GM12873 (cell line): ENCODE data around the gene GP1BB.

Source experiments
- TF ChIP-seq, protein P1 (sequence below): IDR thresholded peaks from 2 replicates; pipeline ENCODE4 v1.5.1; 2012; ENCODE audit warnings: low read depth, mild to moderate bottlenecking, moderate library complexity, low read length, control low read depth; ENCODE audit not compliant: insufficient read depth; ENCODE audit errors: missing control alignments

The GP1BB gene

DNA sequence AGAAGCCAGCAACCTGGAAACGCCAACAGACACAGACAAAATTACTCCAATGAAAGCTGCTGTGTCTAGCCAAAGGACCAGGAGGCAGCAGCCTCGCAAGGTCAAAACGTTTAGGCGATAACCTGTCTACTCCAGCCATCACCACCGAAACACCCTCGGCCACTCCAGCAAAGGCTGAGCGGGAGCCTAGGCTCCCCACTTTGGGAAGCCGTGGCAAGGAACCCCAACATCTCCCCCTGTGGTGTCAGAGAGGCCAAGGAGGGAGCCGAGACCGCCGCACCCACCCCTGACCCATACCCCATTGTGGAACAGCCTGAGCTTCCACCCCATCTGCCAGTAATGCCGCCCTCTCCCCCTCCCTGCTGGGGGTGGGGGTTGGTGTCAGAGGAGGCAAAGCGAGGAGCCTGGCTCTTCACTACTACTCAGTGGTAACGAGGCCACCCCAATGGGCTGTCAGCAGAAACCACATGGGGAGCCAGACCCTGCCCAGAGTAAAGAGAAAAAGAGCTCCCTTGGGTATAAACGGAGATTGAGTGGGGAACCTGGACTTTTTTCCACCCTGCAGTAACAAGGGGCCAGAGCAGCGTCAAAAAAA, 43.0 kb upstream of the GP1BB start:
- TF ChIP-seq, protein P1, sequence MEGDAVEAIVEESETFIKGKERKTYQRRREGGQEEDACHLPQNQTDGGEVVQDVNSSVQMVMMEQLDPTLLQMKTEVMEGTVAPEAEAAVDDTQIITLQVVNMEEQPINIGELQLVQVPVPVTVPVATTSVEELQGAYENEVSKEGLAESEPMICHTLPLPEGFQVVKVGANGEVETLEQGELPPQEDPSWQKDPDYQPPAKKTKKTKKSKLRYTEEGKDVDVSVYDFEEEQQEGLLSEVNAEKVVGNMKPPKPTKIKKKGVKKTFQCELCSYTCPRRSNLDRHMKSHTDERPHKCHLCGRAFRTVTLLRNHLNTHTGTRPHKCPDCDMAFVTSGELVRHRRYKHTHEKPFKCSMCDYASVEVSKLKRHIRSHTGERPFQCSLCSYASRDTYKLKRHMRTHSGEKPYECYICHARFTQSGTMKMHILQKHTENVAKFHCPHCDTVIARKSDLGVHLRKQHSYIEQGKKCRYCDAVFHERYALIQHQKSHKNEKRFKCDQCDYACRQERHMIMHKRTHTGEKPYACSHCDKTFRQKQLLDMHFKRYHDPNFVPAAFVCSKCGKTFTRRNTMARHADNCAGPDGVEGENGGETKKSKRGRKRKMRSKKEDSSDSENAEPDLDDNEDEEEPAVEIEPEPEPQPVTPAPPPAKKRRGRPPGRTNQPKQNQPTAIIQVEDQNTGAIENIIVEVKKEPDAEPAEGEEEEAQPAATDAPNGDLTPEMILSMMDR: no peak

DNA sequence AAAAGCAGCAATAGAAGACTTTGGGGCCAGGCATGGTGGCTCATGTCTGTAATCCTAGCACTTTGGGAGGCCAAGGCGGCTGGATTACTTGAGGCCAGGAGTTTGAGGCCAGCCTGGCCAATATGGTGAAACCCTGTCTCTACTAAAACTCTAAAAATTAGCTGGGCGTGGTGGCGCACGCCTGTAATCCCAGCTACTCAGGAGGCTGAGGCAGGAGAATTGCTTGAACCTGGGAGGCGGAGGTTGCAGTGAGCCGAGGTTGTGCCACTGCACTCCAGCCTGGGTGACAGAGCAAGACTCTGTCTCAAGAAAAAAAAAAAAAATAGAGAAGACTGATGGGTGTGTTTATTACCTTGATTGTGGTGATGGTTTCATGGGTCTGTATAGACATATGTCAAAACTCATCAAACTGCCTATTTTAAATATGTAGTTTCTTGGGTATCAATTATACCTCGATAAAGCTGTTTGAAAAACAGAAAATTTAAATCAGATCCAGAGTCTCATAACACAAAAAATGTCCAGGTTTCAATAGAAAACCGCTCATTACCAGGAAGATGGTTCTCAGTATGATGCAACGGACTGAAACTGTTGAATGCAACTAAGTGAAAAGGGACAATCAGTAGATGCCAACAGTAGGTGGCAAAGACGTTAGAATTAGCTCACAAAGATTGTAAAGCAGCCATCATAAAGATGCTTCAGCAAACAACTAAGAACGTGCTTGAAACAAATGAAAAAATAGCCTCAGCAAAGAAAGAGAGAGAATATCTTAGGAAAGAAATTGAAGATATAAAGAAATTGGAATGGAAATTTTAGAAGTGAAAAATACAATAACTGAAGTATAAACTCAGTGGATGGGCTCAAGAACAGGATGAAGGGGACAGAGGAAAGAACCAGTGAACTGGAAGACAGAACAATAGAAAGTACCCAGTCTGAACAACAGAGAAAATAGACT, 42.2 kb upstream of the GP1BB start:
- TF ChIP-seq, protein P1: no peak

DNA sequence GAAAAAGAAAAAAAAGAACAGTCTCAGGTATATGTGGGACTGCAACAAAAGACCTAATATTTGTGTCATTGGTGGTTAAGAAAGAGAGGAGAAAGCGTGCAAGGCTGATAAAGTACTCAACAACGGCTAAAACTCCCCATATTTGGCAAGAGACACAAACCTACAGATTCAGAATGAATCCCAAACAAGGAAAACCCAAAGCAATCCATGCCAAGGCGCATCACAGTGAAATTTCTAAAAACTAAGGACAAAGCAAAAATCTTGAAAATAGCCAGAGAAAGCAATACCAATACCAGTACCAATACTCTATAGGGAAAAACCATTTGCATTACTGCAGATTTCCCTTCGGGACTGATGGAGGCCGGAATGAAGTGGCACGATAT, 41.5 kb upstream of the GP1BB start:
- TF ChIP-seq, protein P1: no peak

DNA sequence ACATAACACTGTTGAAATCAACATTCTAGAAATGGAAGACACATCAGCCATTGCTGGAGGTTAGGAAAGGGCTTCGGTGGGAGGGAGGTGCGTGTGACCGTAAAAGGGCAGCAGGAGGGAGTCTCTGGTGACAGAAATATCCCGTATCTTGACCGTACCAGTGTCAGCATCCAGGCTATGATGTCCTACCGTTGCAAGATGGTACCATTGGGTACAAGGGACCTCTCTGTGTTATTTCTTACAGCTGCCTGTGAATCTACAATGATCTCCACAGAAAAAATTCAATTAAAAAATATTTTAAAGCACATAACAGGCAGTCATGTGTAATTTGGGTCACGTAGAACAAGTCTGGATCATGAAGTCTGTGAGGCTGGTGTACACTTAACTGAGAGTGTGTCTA, 36.4 kb upstream of the GP1BB start:
- TF ChIP-seq, protein P1: no peak

DNA sequence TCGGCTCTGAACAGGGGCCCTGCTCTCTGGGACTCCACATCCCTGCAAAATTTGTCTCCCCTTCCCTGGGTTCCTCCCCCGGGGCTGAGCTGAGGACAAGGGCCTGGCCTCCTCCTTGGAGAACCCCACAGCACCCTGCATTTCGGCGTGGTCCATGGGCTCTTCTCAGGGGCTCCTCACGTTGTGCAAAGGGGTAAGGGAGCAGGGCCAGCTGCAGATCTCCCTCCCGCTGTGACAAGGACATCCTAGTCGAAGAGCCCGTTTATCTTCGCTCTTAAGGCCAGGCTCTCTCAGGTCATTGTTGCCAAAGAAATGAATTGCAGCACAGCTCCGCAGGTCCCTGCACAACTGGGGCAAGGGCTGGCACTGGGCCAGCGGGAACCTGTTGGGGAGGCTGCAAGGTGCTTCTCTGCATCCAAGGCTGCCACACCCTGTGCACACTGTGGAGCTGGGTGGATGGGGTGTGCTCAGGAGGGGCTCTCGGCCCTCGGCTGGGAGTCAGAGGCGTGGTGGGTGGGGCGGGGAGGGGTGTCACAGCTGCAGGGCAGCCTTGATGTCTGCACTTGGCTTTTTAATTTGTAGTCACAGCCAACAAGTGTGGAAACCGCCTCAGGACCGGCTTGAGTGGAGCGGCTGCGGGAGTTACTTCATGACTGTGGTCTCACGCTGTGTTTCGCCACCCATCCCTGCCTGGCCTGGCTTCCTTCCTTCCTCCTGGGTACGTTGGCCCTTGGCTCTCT, 35.6 kb upstream of the GP1BB start:
- TF ChIP-seq, protein P1: no peak

DNA sequence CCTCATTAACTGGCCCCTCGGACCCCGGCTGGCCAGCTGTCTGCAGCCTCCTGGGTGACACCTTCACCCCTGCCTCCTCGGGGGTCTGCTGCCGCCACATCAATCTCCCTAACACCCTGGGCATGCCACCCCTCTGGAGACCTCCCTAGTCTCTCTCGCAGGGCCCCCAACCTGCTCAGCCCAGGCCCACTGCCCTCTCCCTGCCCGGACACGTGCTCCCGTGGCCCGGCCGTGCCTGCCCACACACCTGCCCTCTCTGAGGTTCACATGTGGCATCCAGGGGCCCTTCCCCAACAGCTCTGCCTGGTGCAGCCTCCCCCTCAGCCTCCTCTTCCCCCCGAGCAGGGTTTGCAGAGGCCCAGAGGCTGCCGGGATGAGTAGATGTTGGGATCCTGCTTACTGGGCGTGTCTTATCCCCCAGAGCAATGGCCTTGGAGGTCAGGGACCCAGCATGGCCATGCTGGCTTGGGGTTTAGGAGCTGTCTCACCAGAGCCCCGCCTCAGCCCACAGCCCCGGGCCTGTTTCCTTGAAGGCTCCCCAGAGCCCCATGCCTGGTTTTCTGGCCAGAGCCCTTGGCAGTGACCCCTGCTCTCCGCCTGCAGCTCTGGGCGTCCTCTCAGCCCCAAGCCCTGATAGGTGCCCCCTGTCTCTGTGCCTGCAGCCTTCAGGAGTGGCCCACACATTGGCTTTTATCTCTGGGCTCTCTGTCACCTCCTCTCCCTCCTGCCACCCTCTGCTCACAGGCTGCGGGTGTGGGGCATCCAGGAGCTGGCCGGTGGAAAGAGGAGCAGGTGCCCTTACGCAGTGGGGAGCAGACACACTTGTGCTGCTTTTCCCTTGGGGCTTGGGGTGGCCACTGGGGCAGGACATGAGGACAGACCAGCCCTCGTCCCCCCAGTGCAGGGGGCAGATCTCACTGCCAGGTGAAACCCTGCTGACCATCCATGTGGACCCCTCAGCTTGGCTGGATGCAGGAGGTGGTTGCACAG, 34.7 kb upstream of the GP1BB start:
- TF ChIP-seq, protein P1: no peak
